GM18907 (cell line): Measurements from ENCODE around the gene TBC1D20.
A peak's percentile ranks its signal among the peaks of the same experiment; 100 is the strongest.

Experiments used
- ATAC-seq: cut with Tn5 transposase; IDR thresholded peaks from one replicate; pipeline ENCODE4 v1.9.1; 2021; ENCODE audit warnings: mild to moderate bottlenecking, moderate library complexity; ENCODE audit not compliant: unreplicated experiment

Gene TBC1D20

GRCh38 chr20:440148-440547 is 22.2 kb downstream of the TBC1D20 start:
- ATAC-seq = no peak

DNA sequence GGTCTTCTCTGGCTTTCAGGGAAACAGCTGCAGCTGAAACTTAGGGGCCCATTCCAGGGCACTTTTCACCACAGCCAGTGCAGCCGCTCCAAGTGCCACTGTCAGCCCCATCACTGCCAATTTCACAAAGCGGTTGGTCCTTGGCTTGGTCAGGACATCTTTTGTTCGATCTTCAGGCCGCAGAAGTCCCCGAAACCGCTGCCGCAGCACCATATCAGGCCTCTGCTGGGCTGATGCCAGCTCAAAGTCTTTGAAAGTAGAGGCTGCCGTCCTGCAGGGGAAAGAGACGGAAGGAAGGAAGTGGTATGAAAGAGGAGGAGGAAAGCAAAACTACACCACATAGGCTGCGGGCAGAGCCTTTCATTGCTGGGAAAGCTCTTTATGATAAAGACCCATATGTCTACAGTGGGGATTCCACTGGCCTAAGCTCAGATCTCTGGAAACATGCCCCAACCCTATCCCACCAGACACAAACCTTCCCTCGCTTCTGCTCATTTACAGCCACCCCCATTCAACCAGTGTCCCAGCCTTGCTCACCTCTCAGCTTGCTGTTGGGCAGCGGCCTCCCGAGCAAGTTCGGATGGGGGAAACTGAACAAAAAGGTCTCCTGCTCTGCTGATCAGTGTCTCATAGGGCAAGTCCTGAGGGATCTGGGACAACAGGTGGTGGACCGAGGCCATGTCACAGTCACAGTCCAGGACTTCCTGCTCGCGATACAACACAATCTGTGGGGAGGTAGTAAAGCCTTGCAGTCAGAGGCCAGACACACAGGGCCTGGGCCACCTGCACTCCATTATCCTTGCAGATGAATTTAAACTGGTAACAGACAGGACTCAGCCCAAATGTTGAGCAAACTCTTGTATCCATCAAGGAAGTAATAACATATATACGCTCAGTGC is 23.5 kb downstream of the TBC1D20 start:
- peak; percentile 50 for ATAC-seq

DNA sequence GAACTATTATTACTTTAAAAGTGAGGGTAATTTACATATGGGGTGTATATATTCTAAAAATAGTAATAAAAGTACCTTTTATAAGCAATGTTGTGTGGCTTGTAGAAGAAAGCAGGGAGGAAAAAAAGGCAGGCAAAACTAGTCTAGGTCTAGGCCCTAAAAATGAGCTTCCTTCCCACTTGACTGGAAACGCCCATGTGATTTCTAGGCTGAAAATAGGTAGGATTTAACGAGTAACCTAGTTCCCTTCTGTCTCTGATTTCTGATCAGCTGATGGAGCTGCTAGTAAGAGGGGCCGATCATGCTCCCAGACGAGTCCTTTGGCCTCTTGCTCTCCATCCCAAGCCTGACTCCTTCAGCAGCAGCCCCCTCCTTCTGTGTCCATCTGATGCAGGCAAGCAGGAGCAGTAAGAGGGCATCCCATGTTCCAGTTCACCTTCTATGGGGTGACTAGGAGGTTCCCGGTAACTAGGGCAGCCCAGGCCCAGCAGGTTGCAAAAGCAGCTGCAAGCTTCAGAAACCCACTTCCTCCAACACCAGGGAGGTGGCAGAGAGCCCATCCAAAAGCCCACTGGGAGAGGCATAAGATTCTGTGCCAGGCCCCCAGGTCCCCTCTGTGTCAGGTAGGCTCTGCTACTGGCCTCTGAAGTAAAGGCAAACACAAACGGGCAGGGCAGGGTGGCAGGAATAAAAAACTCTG is 24.4 kb downstream of the TBC1D20 start:
- no peak for ATAC-seq

DNA sequence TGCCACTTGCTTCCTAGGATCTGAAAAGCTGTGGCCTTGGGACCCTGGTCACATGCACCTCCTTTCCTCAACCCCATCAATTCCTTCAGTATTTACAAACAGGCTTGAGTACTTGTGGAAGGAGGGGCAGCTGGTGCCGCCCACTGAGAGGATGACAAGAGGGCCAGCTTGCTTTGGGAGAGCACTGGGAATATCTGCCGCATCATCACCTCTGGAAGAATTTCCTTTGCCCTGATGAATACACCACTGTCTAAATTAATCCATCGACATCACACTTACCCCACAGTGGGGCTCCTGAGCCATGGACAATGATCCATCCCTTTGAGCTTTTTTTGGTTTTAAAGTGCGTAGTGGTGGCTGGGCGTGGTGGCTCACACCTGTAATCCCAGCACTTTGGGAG is 25.9 kb downstream of the TBC1D20 start:
- no peak for ATAC-seq

DNA sequence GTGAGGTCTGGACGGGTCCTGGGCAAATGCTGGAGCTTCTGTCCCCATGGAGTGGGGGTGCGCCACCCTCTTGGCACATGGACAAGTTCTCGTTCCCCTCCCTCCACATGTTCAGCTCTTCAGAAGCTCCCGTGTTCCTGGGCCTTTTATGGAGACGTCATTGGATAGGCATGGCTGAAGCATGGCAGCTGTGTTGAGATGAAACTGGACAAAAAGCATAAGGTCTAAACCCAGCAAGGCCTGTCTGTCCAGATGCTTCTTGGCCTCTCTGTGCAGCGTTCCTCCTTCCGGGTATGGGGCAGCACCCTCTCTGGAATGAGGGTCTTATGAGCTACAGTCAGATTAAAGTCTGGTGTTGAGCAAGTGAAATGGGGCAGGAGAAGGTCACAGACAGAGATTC is 26.8 kb downstream of the TBC1D20 start:
- no peak for ATAC-seq

GRCh38 chr20:434661-435419 is 27.5 kb downstream of the TBC1D20 start:
- no peak for ATAC-seq

DNA sequence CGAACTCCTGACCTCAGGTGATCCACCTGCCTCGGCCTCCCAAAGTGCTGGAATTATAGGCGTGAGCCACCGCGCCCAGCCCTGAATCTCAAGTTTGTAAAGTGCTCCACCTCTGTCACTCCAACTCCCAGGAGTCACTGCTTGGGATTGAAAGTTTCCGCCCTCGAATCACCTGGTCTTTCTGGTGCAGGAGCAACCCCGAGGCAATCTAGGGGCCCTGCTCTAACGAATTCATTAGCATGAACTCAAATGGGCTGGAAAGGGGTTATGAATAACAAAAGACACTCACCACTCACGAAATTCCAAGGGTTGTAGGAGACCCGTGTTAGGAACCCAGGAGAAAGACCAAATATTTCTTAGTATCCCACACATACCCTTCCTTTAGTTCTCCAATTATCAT is 28.1 kb downstream of the TBC1D20 start:
- no peak for ATAC-seq

- peak; percentile 80 for ATAC-seq
Observed at GRCh38 chr20:433300-433975, 28.9 kb downstream of the TBC1D20 start.

DNA sequence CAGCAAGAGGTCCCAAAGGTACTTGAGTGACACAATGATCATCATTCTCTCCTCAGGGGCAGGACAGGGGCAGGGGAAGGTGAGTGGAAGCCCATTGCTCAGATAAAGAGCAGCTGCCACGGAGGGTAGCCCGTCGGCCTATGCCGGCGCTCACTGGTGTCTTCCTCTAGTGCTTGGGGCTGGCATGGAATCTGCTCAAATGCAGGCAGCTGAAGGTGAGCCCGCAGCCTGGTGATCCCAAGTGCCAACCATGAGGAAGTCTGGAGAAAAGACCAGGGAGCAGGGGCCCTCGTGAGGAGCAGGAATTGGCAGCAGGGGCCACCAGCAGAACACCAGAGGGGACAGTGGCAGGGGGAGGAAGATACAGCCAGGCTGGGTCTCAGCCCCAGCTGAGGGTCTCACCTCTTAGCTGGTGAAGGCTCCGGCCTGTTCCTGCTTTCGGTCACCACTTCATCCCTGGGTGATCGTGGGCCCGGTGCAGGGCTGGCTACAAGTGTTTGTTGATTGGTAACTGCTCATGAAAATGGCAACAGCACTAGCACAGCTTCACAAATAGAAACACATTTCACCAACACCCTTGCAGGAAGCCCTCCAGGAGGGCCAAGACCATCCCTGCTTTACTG is 29.5 kb downstream of the TBC1D20 start:
- ATAC-seq = no peak

DNA sequence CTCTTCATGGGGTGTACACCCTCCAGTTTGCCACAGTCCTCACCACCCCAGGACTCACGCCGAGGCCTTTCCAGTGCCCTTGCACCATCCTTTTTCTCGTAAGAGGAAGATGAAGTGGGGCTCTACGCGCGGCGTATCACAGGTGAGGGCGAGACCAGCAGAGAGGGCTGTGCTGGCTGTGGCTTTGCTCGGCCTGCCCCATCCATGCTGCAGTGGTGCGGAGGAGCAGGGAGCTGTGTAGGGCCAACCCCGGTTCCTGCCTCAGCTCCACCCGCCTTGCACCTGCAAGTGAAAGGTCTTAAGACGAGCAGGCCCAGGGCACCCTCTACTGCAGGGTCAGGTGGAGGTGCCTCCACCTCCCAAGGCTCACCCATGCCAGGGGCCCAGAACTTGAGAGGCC is 30.1 kb downstream of the TBC1D20 start:
- ATAC-seq = no peak

DNA sequence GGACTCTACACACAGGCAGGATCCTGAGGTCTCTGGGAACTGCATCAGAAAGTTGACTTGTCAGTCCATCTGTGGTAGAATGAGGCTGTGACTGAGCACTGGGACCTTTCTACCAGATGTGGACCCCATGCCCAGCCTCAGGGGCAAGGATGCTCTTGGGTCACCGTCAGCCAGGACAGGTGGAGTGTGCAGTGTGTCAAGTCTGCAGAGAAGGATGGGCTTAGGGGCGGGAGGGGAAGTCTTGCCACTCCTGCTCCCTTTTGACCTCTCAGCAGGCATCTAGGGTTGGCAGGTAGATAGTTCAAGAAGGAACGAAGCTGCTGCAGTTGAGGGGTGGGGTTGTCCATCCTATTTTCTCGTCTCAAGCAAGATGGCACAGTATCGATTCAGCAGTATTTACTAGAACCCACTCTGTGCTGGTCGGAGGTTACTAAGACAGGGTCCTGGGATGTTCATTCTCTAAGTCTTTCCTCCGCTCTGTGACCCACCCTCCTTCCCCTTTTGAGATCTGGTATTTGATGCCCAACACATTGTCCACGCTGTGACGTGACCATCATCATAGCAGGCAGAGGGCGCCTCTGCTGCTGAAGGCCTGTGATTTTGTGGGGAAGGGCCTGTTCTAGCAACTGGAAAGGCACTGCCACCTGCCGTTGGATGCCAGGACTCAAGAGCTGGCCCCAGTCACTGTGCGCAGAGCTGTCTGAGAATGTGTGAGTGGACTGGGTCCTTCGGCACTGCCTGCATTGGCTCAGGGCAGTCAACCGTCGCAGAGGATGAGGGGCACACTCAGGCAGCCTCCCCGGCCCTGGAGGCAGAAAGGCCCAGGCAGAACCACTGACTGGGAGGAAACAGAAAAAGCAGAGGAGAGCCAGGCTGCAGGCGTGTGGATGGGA is 31.1 kb downstream of the TBC1D20 start:
- no peak for ATAC-seq

DNA sequence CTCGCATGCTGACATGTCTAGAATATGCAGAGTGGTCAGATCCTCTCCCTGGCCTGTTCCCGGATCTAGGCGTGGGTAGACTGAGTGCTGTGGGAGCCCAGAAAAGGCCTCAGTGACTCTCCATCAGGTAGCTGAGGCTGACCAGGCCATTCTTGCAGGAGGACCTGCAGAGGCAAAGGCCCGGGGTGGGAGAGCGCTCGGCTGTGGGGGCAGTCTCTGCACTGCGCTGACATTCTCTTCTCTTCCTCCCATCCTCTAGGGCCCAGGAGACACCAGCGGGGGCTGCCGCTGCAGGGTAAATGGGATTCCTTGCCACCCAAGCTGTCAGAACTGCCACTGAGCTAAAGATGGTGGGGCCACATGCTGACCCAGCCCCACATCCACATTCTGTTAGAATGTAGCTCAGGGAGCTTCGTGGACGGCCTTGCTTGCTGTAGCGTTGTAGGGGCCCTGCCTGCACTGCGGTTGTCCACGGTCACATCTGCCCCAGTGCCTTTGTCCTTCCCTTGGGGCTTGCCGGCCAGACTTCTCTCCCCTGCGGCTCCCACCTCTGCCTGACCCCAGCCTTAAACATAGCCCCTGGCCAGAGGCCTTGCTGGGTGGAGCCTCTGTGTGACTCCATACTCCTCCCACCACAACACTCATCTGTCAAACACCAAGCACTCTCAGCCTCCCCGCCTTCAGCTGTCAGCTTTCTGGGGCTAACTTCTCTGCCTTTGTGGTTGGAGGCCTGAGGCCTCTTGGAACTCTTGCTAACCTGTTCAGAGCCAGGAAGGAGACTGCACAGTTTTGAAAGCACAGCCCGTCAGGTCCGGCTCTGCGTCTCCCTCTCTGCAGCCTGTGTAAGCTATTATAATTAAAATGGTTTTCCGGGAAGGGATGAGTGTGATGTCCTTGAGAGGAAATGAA is 32.0 kb downstream of the TBC1D20 start:
- no peak for ATAC-seq

DNA sequence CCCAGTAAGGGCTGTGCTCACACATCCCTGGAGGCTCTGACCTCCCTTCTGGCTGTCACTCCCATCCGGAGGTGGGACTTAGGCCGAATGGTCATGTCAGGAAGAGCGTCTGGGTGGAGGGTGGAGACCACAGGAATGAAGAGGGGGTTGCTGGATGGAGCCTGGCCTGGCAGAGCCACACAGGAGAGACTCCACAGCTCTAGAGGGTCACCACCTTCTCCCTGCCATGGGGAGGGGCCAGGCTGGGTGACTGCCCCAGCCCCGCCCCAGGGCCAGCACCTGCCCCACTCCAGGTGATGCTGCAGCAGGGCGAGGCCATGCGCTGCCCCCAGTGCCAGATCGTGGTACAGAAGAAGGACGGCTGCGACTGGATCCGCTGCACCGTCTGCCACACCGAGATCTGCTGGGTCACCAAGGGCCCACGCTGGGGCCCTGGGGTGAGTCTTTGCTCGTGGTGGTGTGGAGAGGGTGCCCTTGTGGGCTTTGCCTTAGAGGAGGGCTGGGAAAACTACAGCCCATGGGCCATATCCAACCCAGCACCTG is 33.6 kb downstream of the TBC1D20 start:
- no peak for ATAC-seq

- no peak for ATAC-seq
Observed at GRCh38 chr20:427849-428657, 34.3 kb downstream of the TBC1D20 start.

- ATAC-seq = no peak
Observed at GRCh38 chr20:427401-427800, 34.9 kb downstream of the TBC1D20 start.

- ATAC-seq = no peak
Observed at GRCh38 chr20:426566-426965, 35.8 kb downstream of the TBC1D20 start.

DNA sequence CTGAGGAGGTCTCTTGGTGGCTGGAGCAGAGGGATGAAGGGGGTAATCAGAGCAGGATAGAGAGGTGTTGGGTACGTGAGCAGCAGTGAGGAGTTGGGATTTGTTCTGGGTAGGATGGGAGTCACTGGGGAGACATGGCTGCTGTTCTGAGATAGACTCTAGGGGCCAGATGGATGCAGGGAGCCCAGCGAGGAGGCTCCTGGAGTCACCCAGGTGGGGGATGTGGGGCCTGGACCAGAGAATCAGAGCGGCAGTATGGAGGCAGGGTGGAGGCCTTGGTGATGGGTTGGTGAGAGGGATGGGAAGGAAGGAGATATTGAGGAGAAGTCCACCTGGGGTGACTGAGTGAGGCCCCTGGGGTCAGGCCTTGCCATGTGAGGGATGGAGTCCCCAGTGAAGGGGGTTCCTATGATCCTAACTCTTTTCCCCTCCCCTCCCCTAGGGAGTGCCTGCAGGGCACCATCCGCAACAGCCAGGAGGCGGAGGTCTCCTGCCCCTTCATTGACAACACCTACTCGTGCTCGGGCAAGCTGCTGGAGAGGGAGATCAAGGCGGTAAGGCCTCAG is 40.6 kb downstream of the TBC1D20 start:
- ATAC-seq = no peak
